BLaER1 (cell line): Measurements from ENCODE around the gene EHBP1L1.
"Not testable (repeated sequence)": the region's sequence is repeated elsewhere in the genome, so short reads cannot be mapped to it uniquely, and the experiment has no call there.

Experiments used
- H3K27ac ChIP-seq: shearing (Covaris generic); formaldehyde crosslinking; 2 replicates; pipeline ENCODE4 v1.8.1; 2022
- H3K27me3 ChIP-seq: shearing (Covaris generic); formaldehyde crosslinking; 2 replicates; pipeline ENCODE4 v1.8.1; 2022
- H3K36me3 ChIP-seq: shearing (Covaris generic); formaldehyde crosslinking; 2 replicates; pipeline ENCODE4 v1.8.1; 2022
- H3K4me1 ChIP-seq: shearing (Covaris generic); formaldehyde crosslinking; 2 replicates; pipeline ENCODE4 v1.8.1; 2022
- H3K4me2 ChIP-seq: shearing (Covaris generic); formaldehyde crosslinking; 2 replicates; pipeline ENCODE4 v1.8.1; 2022
- H3K4me3 ChIP-seq: shearing (Covaris generic); formaldehyde crosslinking; 2 replicates; pipeline ENCODE4 v1.8.1; 2022
- H3K9ac ChIP-seq: shearing (Covaris generic); formaldehyde crosslinking; 2 replicates; pipeline ENCODE4 v1.8.1; 2022
- H3K9me3 ChIP-seq: shearing (Covaris generic); formaldehyde crosslinking; 2 replicates; pipeline ENCODE4 v1.8.1; 2022
- H4K20me1 ChIP-seq: shearing (Covaris generic); formaldehyde crosslinking; 2 replicates; pipeline ENCODE4 v1.8.1; 2022
- Cebpa-rat ChIP-seq: shearing (Covaris generic); IDR thresholded peaks from 2 replicates; pipeline ENCODE4 v1.8.1; 2022

EHBP1L1 gene

DNA sequence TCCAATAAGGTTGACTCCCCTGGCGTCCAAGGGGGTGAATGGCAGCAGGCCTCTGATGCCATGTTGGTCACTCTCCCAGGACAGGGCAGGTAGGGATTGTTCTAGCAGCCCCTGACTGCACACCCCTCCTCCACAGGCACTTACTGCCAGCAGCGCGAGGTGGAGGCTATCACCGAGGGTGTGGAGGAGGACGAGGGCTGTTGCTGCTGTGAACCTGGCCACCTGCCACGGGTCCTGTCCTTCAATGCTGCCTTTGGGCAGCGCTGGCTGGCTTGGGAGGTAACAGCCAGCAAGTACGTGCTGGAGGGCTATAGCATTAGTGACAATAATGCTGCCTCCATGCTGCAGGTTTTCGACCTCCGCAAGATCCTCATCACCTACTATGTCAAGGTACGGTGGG, 54.4 kb downstream of the EHBP1L1 start:
- no peaks in the 10 kb centered on the region for H3K9me3 ChIP-seq
- H3K4me1 ChIP-seq = peaks cover 49% of the 10 kb centered on the region
- no peak overlapping the region for H3K27ac ChIP-seq
- no peak for TF ChIP-seq Cebpa-rat
- H4K20me1 ChIP-seq = no peaks in the 10 kb centered on the region
- no peak overlapping the region for H3K4me2 ChIP-seq
- no peak overlapping the region for H3K9ac ChIP-seq
- H3K4me3 ChIP-seq = no peak overlapping the region
- H3K27me3 ChIP-seq = no peaks in the 10 kb centered on the region
- peaks cover 91% of the 10 kb centered on the region for H3K36me3 ChIP-seq

GRCh38 chr11:65633390-65634108, 57.7 kb downstream of the EHBP1L1 start:
- no peaks in the 10 kb centered on the region for H4K20me1 ChIP-seq
- H3K4me2 ChIP-seq = peak overlapping the region; percentile 60
- H3K4me3 ChIP-seq = no peak overlapping the region
- no peaks in the 10 kb centered on the region for H3K9me3 ChIP-seq
- H3K36me3 ChIP-seq = peaks cover 85% of the 10 kb centered on the region
- H3K27ac ChIP-seq = peak overlapping the region; percentile 60
- no peak for TF ChIP-seq Cebpa-rat
- 0 out of 2 replicates have a peak overlapping the region, but pooled peaks have one; percentile 4 for H3K9ac ChIP-seq
- peaks cover 48% of the 10 kb centered on the region for H3K4me1 ChIP-seq
- H3K27me3 ChIP-seq = no peaks in the 10 kb centered on the region

DNA sequence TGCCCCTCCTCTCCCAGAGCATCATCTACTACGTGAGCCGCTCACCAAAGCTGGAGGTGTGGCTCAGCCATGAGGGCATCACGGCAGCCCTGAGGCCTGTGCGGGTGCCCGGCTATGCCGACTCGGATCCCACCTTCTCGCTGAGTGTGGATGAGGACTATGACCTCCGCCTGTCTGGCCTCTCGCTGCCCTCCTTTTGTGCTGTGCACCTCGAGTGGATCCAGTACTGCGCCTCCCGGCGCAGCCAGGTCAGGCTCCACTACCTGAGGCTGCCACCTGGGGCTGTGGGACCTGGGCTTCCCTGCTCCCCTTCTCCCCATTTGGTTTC, 58.2 kb downstream of the EHBP1L1 start:
- H3K27ac ChIP-seq = peak overlapping the region; percentile 60
- peak overlapping the region; percentile 60 for H3K4me2 ChIP-seq
- no peaks in the 10 kb centered on the region for H3K27me3 ChIP-seq
- no peaks in the 10 kb centered on the region for H3K9me3 ChIP-seq
- TF ChIP-seq Cebpa-rat = no peak
- H3K9ac ChIP-seq = 0 out of 2 replicates have a peak overlapping the region, but pooled peaks have one; percentile 4
- peaks cover 79% of the 10 kb centered on the region for H3K36me3 ChIP-seq
- H3K4me3 ChIP-seq = no peak overlapping the region
- H3K4me1 ChIP-seq = peaks cover 53% of the 10 kb centered on the region
- H4K20me1 ChIP-seq = no peaks in the 10 kb centered on the region

GRCh38 chr11:65634440-65634839, 58.6 kb downstream of the EHBP1L1 start:
- Histone ChIP-seq H3K4me2 (peak overlapping the region; percentile 60), H3K4me1 (peaks cover 57% of the 10 kb centered on the region), H3K27ac (peak overlapping the region; percentile 60), H3K36me3 (peaks cover 76% of the 10 kb centered on the region), H3K9me3 (no peaks in the 10 kb centered on the region), H3K4me3 (no peak overlapping the region), H3K27me3 (no peaks in the 10 kb centered on the region), H4K20me1 (no peaks in the 10 kb centered on the region), H3K9ac (0 out of 2 replicates have a peak overlapping the region, but pooled peaks have one; percentile 4)
- TF ChIP-seq Cebpa-rat = no peak

DNA sequence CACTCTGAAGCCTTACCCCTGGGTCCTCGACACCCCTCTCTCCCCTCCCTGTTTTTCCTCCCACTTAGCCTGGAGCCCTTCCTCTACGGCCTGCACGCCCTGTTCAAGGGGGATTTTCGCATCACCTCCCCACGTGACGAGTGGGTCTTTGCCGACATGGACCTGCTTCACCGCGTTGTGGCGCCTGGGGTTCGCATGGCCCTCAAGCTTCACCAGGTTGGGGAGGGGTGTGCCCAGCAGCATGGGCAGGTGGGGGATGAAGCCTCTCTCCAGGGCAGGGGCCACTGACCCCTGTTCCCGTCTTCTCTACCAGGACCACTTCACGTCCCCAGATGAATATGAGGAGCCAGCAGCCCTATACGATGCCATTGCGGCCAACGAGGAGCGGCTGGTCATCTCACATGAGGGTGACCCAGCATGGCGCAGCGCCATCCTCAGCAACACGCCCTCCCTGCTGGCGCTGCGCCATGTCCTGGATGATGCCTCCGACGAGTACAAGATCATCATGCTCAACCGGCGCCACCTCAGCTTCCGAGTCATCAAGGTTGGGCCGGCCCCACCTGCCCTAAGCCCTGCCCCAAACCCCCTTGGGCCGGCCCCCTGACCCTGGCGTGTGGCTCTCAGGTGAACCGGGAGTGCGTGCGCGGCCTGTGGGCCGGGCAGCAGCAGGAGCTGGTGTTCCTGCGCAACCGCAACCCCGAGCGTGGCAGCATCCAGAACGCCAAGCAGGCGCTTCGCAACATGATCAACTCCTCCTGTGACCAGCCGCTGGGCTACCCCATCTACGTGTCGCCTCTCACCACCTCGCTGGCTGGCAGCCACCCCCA, 59.3 kb downstream of the EHBP1L1 start:
- H3K4me1 ChIP-seq = peaks cover 64% of the 10 kb centered on the region
- H3K27me3 ChIP-seq = no peaks in the 10 kb centered on the region
- H3K4me3 ChIP-seq = no peak overlapping the region
- peak overlapping the region; percentile 60; the same call in 1 of the 2 replicates for H3K27ac ChIP-seq
- no peaks in the 10 kb centered on the region for H4K20me1 ChIP-seq
- H3K4me2 ChIP-seq = no peak overlapping the region
- peaks cover 69% of the 10 kb centered on the region for H3K36me3 ChIP-seq
- no peaks in the 10 kb centered on the region for H3K9me3 ChIP-seq
- TF ChIP-seq Cebpa-rat = no peak
- no peak overlapping the region for H3K9ac ChIP-seq

- no peak for TF ChIP-seq Cebpa-rat
- Histone ChIP-seq H3K9me3 (no peaks in the 10 kb centered on the region), H3K4me2 (no peak overlapping the region)
These were observed 60.5 kb downstream of the EHBP1L1 start for GRCh38 chr11:65636108-65637031.

GRCh38 chr11:65637032-65637557, 61.2 kb downstream of the EHBP1L1 start:
- peak overlapping the region; percentile 78; the same call in 1 of the 2 replicates for H3K4me3 ChIP-seq
- H3K27ac ChIP-seq = peak overlapping the region; percentile 98
- H3K9me3 ChIP-seq = no peaks in the 10 kb centered on the region
- H3K27me3 ChIP-seq = no peaks in the 10 kb centered on the region
- H3K4me1 ChIP-seq = peaks cover 76% of the 10 kb centered on the region
- H3K4me2 ChIP-seq = peak overlapping the region; percentile 89
- H3K36me3 ChIP-seq = peaks cover 58% of the 10 kb centered on the region
- no peak for TF ChIP-seq Cebpa-rat
- H4K20me1 ChIP-seq = no peaks in the 10 kb centered on the region
- peak overlapping the region; percentile 94 for H3K9ac ChIP-seq

More at GRCh38 chr11:65636108-65637031, 60.5 kb downstream of the EHBP1L1 start:
- 0 out of 2 replicates have a peak overlapping the region, but pooled peaks have one; percentile 23 for H3K9ac ChIP-seq
- no peaks in the 10 kb centered on the region for H4K20me1 ChIP-seq
- H3K27me3 ChIP-seq = no peaks in the 10 kb centered on the region
- peaks cover 58% of the 10 kb centered on the region for H3K36me3 ChIP-seq
- no peak overlapping the region for H3K4me3 ChIP-seq
- peak overlapping the region; percentile 98 for H3K27ac ChIP-seq
- H3K4me1 ChIP-seq = peaks cover 76% of the 10 kb centered on the region

GRCh38 chr11:65637794-65638419, 62.1 kb downstream of the EHBP1L1 start, which contains the start of gene SIPA1:
TSS of gene SIPA1 (plus strand) at chr11:65638101. CDS start at chr11:65640922, 2,821 bp downstream.
- TF ChIP-seq Cebpa-rat = no peak
- Histone ChIP-seq H4K20me1 (no peaks in the 10 kb centered on the region; the same call in 1 of the 2 replicates), H3K27ac (peak within 1 kb of the TSS; percentile 98), H3K4me1 (peaks cover 76% of the 10 kb centered on the region), H3K9me3 (no peaks in the 10 kb centered on the region), H3K4me3 (peak within 1 kb of the TSS; percentile 78), H3K9ac (peak within 1 kb of the TSS; percentile 94), H3K36me3 (peaks cover 59% of the 10 kb centered on the region), H3K4me2 (peak within 1 kb of the TSS; percentile 89), H3K27me3 (no peaks in the 10 kb centered on the region)

DNA sequence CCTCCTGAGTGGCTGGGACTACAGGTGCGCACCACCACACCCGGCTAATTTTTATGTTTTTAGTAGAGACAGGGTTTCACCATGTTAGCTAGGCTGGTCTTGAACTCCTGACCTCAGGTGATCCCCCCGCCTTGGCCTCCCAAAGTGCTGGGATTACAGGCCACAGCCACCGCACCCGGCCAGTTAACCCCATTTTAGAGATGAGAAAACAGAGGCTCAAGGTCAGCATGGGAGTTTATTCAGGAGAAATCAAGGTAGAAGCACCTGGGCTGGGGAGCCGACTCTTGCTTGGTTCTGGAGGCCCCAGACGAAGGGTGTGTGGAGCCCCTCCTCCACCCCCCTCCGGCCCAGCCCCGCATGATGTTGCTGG, 63.4 kb downstream of the EHBP1L1 start:
- not testable (repeated sequence) for H3K27me3 ChIP-seq, H3K9me3 ChIP-seq, H4K20me1 ChIP-seq
- Histone ChIP-seq H3K4me2 (peak overlapping the region; percentile 89), H3K4me3 (peak overlapping the region; percentile 78), H3K9ac (peak overlapping the region; percentile 94), H3K4me1 (peaks cover 70% of the 10 kb centered on the region), H3K27ac (peak overlapping the region; percentile 98), H3K36me3 (peaks cover 61% of the 10 kb centered on the region)
